ENCODE results near the gene KRTAP5-6. TPM values are rescaled to one million over a fixed set of nuclear protein-coding genes. Genes with fewer than 3 reads are reported as not detected.

KRTAP5-6 gene
- total RNA-seq, 2 experiments from 2014 or later = not detected

DNA sequence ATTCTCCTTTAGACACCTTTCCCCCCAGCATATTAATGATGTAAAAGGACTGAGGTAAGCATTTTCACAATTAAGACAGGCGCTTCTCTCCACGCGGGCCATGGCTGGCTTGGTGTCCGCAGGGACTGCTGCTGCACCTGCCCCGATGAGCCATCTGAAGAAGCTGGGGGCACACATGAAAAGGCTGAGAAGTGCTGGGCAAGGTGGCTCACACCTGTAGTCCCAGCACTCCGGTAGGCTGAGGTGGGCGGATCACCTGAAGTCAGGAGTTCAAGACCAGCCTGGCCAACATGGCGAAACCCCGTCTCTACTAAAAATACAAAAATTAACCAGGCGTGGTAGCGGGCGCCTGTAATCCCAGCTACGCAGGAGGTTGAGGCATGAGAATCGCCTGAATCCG is 21.3 kb downstream of the KRTAP5-6 start:
- Mint-ChIP-seq H3K4me3 (no peak overlapping the region), H3K27me3 (no peaks in the 10 kb centered on the region), H3K4me1 (no peaks in the 10 kb centered on the region), H3K27ac (no peak overlapping the region), H3K36me3 (ENCODE audit: low read depth) (no peaks in the 10 kb centered on the region), H3K9me3 (ENCODE audit: low read depth) (no peaks in the 10 kb centered on the region)
- ChIA-PET CTCF (no interaction called here), POLR2A (interaction anchor here (0.6 kb wide), 1 partner anchor 8 kb away, joined by 5 read pairs; no protein-coding TSS in a partner anchor)
- ATAC-seq (no peak), DNase-seq (no peak)
- intact Hi-C loops (cut with DNase I, micrococcal nuclease) = no loop called here

DNA sequence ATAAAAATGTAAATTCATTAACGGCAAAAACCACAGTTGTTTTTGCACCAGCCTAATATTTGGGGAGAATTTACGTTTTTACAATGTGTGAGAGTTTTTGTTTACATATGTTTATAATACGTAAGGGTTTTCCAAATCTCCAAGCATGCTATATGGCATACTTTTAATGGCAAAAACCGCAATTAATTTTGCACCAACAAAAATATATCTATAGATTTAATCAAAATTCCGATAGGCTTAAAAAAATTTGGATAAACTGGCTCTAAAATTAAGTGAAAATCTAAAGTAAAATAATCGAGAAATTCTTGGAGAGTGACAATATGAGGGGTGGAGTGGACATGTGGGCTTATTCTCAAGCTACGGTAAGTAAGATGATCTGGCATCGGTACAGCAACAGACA is 22.8 kb downstream of the KRTAP5-6 start:
- no peak overlapping the region for H3K4me3 Mint-ChIP-seq
- intact Hi-C loops (cut with DNase I, micrococcal nuclease) = no loop called here
- POLR2A ChIA-PET = no interaction called here
- no peaks in the 10 kb centered on the region for H3K4me1 Mint-ChIP-seq
- H3K27me3 Mint-ChIP-seq = no peaks in the 10 kb centered on the region
- ATAC-seq = no peak
- H3K36me3 Mint-ChIP-seq (ENCODE audit: low read depth) = no peaks in the 10 kb centered on the region
- no peak for DNase-seq
- CTCF ChIA-PET = no interaction called here
- H3K9me3 Mint-ChIP-seq (ENCODE audit: low read depth) = no peaks in the 10 kb centered on the region
- no peak overlapping the region for H3K27ac Mint-ChIP-seq

DNA sequence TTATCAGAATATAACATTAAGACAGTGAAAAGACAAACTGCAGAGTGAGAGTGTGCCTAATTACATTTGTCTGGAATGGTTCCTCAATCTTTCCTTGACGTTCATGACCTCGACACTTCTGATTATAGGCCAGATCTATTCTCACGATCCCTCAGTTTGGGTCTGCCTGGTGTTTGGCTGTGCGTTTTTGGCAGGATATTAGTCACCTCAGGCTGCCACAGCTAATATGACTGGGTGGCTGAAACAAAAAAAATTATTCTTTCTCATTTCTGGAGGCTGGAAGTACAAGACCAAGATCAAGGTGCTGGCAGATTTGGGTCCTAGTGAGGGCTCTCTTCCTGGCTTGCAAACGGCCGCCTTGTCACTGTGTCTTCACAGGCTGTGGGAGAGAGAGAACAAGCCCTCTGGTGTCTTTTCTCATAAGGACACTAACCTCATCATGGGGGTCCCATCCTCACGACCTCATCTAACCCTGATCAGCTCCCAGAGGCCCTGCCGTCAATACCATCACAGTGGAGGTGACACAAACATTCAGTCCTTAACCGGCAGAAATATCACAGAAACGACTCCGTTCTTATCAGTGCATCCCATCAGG is 30.2 kb downstream of the KRTAP5-6 start:
- intact Hi-C loops (cut with DNase I, micrococcal nuclease) = no loop called here
- CTCF ChIA-PET = interaction anchor here (1.9 kb wide), 1 partner anchor 33 kb away, joined by 5 read pairs; no protein-coding TSS in a partner anchor
- peaks cover 4% of the 10 kb centered on the region for H3K9me3 Mint-ChIP-seq (ENCODE audit: low read depth)
- H3K27ac Mint-ChIP-seq = peak overlapping the region; percentile 14
- DNase-seq = no peak
- ATAC-seq = peak; percentile 72
- H3K4me3 Mint-ChIP-seq = no peak overlapping the region
- H3K27me3 Mint-ChIP-seq = peaks cover 18% of the 10 kb centered on the region
- H3K36me3 Mint-ChIP-seq (ENCODE audit: low read depth) = no peaks in the 10 kb centered on the region
- POLR2A ChIA-PET = interaction anchor here (0.7 kb wide), 1 partner anchor 9 kb away, joined by 5 read pairs; no protein-coding TSS in a partner anchor
- peaks cover 23% of the 10 kb centered on the region for H3K4me1 Mint-ChIP-seq

DNA sequence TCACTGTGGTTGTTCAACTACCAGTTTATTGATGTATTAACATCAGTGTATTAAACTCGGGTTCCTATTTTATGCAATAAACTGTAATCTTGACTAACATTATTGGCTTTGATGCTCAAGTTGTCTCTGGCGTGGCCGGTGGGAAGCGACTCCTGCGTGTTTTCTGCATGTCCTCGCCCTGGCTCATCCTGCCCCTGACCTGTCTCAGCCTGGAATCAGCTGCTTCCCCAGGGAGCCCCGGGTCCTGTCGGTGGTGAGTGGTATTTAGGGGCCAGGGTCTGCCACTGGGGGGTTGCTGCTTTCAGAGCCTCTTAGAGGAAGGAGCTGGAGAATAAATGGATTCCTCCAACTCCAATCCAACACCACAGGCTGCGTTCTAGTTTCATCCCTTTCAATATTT is 30.9 kb downstream of the KRTAP5-6 start:
- ATAC-seq = no peak
- no peak for DNase-seq
- Mint-ChIP-seq H3K4me1 (peaks cover 23% of the 10 kb centered on the region), H3K9me3 (ENCODE audit: low read depth) (peaks cover 4% of the 10 kb centered on the region), H3K27ac (no peak overlapping the region), H3K4me3 (no peak overlapping the region), H3K36me3 (ENCODE audit: low read depth) (no peaks in the 10 kb centered on the region), H3K27me3 (peaks cover 19% of the 10 kb centered on the region)
- ChIA-PET POLR2A (no interaction called here), CTCF (interaction anchor here (1.9 kb wide), 1 partner anchor 34 kb away, joined by 5 read pairs; no protein-coding TSS in a partner anchor)
- intact Hi-C loops (cut with DNase I, micrococcal nuclease) = no loop called here

DNA sequence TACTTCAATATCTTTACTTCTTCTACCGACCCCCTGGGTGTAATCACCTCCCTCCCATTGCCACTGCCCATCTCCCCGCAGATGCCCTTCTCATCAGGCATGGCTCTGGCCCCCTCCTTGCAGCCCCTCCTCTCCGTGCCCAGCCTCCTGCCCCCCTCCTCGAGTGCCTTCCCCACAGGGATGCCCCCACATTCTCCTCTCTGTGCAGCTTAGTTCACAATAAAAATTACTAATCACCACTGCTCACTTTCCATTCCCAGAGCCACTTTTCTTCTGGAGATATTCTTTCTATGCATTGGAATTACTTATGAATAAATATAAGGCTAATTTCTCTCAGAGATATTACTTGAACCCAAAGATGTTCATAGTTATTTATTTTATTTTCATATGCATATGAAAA is 31.3 kb downstream of the KRTAP5-6 start:
- intact Hi-C loops (cut with DNase I, micrococcal nuclease) = no loop called here
- Mint-ChIP-seq H3K27me3 (peaks cover 19% of the 10 kb centered on the region), H3K4me3 (no peak overlapping the region), H3K36me3 (ENCODE audit: low read depth) (no peaks in the 10 kb centered on the region), H3K27ac (peak overlapping the region; percentile 51), H3K4me1 (peaks cover 23% of the 10 kb centered on the region), H3K9me3 (ENCODE audit: low read depth) (peaks cover 4% of the 10 kb centered on the region)
- POLR2A ChIA-PET = no interaction called here
- ATAC-seq = no peak
- no peak for DNase-seq
- CTCF ChIA-PET = interaction anchor here (1.9 kb wide), 1 partner anchor 34 kb away, joined by 5 read pairs; no protein-coding TSS in a partner anchor

DNA sequence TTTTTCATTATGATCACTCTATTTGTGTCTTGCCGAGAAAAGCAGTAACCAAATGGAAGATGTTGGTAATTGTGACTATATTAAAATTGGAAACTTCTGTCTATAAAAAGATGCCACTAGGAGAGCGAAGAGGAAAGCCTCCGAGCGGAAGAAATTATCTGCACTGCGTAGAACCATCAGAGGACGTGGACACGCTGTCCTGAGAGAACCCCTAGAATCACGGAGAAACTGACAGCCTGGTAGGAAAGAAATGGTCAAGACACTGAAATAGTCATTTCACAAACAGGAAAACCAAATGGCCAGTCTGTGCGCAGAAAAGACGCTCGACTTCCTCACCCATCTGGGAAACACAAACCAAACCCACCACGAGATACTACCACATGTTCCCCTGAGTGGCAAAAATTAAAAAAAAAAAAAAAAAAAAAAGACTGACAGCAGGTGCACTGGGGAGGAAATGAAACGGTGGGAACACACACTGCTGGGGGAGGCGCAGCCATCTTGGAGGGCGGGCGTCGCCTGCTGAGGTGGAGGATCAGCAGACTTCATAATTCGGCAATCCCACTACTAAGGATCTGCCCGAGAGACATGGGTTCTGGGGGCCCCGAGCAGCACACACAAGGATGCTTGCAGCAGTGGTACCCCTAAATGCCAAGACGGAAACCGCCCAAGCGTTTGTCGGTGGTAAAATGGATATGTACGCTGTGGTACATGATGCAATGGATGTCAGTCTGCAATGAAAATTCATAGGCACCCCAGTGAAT is 32.1 kb downstream of the KRTAP5-6 start:
- peak; percentile 55 for ATAC-seq
- Mint-ChIP-seq H3K27me3 (peaks cover 21% of the 10 kb centered on the region), H3K4me1 (peaks cover 31% of the 10 kb centered on the region), H3K9me3 (ENCODE audit: low read depth) (peaks cover 4% of the 10 kb centered on the region), H3K4me3 (peak overlapping the region; percentile 26), H3K36me3 (ENCODE audit: low read depth) (no peaks in the 10 kb centered on the region), H3K27ac (peak overlapping the region; percentile 41)
- POLR2A ChIA-PET = no interaction called here
- no peak for DNase-seq
- CTCF ChIA-PET = no interaction called here
- intact Hi-C loops (cut with DNase I, micrococcal nuclease) = no loop called here

DNA sequence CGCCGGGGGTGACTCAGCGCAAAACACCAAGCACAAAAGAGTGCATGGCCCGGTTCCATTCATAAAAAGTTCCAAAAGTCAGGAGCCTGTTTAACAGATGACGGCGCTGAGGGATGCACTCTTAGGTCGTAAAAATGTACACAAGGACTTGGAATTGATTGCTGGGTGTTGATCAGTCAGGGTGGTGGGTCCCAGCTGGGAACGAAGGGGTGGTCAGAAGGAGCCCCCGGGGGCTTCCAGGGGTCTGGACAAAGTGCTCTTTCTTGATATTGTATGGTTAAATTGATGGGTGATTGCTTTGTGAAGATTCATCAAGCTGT is 32.7 kb downstream of the KRTAP5-6 start:
- POLR2A ChIA-PET = no interaction called here
- ATAC-seq = no peak

DNA sequence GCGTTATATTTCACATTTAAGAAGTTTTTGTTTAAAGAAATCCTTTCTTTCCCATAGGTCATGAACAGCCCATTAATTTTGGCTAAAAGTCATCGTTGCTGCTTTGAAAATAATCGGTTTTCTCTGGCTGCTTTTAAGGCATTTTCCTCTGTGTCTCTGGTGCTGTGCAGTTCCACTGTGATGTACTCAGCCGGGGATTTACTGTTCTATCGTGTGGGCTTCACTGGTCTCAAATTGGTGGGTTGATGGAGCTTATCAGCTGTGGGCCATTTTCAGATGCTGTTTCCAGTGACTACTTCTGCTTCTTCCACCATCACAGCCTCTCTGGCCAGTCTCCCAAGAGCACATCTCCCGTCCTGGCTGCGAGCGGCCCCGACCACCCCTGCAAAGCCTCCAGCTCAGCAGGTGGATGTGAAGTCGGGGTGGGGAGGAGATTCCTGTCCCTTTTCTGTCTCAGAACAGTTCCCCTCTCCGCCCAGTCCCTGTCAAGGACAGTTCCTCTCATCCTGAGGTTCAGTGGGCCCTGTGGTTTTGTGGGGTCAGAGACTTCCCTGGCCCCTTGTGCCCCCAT is 33.1 kb downstream of the KRTAP5-6 start:
- ChIA-PET POLR2A (no interaction called here), CTCF (interaction anchor here (0.5 kb wide), 1 partner anchor 269 kb away, joined by 3 read pairs; no protein-coding TSS in a partner anchor)
- no peak for DNase-seq
- Mint-ChIP-seq H3K27ac (no peak overlapping the region), H3K4me3 (no peak overlapping the region), H3K4me1 (peaks cover 34% of the 10 kb centered on the region), H3K27me3 (peaks cover 21% of the 10 kb centered on the region), H3K9me3 (ENCODE audit: low read depth) (peaks cover 4% of the 10 kb centered on the region), H3K36me3 (ENCODE audit: low read depth) (no peaks in the 10 kb centered on the region)
- ATAC-seq = no peak
- intact Hi-C loops (cut with DNase I, micrococcal nuclease) = no loop called here

More for the DNA sequence above, 32.7 kb downstream of the KRTAP5-6 start:
- peaks cover 34% of the 10 kb centered on the region for H3K4me1 Mint-ChIP-seq
- intact Hi-C loops (cut with DNase I, micrococcal nuclease) = no loop called here
- no peak overlapping the region for H3K27ac Mint-ChIP-seq
- peaks cover 4% of the 10 kb centered on the region for H3K9me3 Mint-ChIP-seq (ENCODE audit: low read depth)
- CTCF ChIA-PET = no interaction called here
- H3K27me3 Mint-ChIP-seq = peaks cover 21% of the 10 kb centered on the region
- H3K4me3 Mint-ChIP-seq = no peak overlapping the region
- DNase-seq = no peak
- no peaks in the 10 kb centered on the region for H3K36me3 Mint-ChIP-seq (ENCODE audit: low read depth)

DNA sequence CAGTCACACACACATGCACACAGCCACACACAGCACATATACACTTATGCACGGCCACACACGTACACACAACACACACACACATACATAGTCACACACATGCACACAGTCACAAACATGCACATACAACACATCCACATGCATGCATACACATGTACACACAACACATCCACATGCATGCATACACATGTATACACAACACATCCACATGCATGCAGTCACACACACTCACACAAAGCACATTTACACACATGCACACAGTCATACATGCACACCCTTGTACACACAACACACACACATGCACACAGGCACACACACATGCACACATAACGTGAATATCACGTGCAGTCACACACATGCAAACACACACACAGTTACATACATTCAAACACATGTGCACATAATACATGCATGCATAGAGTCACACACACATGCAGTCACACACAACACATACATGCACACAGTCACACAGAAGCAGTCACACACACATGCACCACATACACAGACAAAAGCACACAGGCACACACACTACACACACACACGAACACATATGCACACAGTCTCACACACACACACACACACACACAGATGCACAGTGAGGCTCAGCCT is 34.6 kb downstream of the KRTAP5-6 start:
- intact Hi-C loops (cut with DNase I, micrococcal nuclease) = no loop called here
- Mint-ChIP-seq H3K4me1 (peaks cover 34% of the 10 kb centered on the region), H3K36me3 (ENCODE audit: low read depth) (no peaks in the 10 kb centered on the region), H3K27me3 (peaks cover 26% of the 10 kb centered on the region), H3K4me3 (no peak overlapping the region), H3K9me3 (ENCODE audit: low read depth) (peaks cover 4% of the 10 kb centered on the region), H3K27ac (no peak overlapping the region)
- no peak for ATAC-seq
- ChIA-PET CTCF (no interaction called here), POLR2A (no interaction called here)
- no peak for DNase-seq

DNA sequence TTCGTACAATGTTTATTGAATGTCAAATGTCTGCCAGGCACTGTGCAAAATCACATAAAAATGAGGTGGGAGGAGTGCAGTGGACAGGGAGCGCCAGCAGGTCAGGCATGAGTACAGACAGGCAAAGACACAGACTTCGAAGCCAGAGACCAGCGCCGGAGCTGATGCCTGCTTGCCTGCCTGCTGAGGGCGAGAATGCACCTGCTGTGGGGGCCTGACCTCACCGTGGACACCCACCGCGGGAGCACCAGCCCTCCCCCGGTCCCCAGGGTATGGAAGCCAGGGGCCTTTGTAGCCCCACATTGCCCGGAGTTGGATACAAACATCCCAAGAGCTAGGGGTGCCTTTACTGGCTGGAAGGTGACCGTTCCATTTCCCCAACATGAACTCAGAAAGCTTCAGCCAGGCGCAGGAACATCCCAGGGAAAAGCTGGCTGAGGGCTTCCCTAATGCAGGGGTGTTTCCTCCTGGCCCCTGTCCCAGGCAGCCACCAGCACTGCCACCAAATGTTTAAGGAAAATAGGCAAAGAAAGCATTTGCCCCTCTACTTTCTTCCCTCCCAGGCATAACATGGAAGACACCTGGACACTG is 35.5 kb downstream of the KRTAP5-6 start:
- H3K4me3 Mint-ChIP-seq = no peak overlapping the region
- peaks cover 29% of the 10 kb centered on the region for H3K4me1 Mint-ChIP-seq
- ATAC-seq (no peak), DNase-seq (no peak)
- CTCF ChIA-PET = no interaction called here
- POLR2A ChIA-PET = no interaction called here
- H3K27ac Mint-ChIP-seq = no peak overlapping the region
- peaks cover 7% of the 10 kb centered on the region for H3K9me3 Mint-ChIP-seq (ENCODE audit: low read depth)
- intact Hi-C loops (cut with DNase I, micrococcal nuclease) = no loop called here
- peaks cover 26% of the 10 kb centered on the region for H3K27me3 Mint-ChIP-seq
- H3K36me3 Mint-ChIP-seq (ENCODE audit: low read depth) = no peaks in the 10 kb centered on the region

DNA sequence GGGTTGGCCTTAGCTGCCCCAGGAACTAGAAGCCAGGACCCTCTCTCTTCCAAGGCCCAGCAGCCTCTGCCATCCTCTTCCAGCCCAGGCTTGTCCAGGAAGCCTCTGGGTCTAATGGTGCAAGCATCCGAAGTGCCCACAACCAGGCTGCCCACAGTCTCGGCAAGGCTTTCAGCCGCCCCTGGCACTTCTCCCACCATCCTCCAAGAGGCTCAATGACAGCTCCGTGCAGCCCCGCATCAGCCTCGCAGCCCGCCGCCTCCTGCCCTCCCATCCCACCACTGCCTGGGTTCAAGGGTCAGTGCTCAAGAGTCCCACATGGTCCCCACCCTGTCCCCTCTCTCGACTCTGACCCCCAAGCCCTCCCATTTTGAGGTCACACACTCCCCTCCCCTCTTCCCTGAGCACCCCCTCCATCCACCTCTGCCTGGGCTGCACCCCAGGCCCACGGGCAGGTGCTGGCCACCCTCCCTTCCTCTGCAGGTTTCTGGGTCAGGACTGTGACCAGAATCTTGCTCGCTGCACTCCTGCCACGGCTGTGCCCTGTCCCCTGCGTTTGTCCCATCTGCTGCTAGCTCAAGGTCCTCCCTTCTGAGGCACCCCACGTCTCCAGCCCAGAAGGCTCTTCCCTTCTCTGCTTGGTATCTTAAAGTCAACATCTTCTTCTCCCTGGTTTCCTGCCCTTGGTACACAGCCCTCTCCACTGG is 36.2 kb downstream of the KRTAP5-6 start:
- ChIA-PET CTCF (interaction anchor here (0.7 to 0.8 kb wide), 2 partner anchors 9 to 46 kb away, joined by 3 read pairs; no protein-coding TSS in a partner anchor), POLR2A (no interaction called here)
- Mint-ChIP-seq H3K36me3 (ENCODE audit: low read depth) (no peaks in the 10 kb centered on the region), H3K9me3 (ENCODE audit: low read depth) (peaks cover 7% of the 10 kb centered on the region), H3K4me1 (peaks cover 24% of the 10 kb centered on the region), H3K27ac (no peak overlapping the region), H3K4me3 (no peak overlapping the region), H3K27me3 (peaks cover 22% of the 10 kb centered on the region)
- intact Hi-C loops (cut with DNase I, micrococcal nuclease) = no loop called here
- DNase-seq (no peak), ATAC-seq (no peak)
